Embryonic facial prominence (tissue), 1 donor: ENCODE measurements around the gene FAM25C.
"Not testable (repeated sequence)": the region's sequence is repeated elsewhere in the genome, so short reads cannot be mapped to it uniquely, and the experiment has no call there.

Source experiments
- DNase-seq: peaks from one replicate; pipeline ENCODE4 v3.0.0-alpha.2; 2016; ENCODE audit errors: extremely low spot score

The FAM25C gene

GRCh38 chr10:47959677-47960076 is 39.9 kb downstream of the FAM25C start:
- not testable (repeated sequence) for DNase-seq

GRCh38 chr10:47957158-47957557 is 42.4 kb downstream of the FAM25C start:
- DNase-seq = not testable (repeated sequence)

GRCh38 chr10:47947424-47947823 is 52.2 kb downstream of the FAM25C start:
- DNase-seq = not testable (repeated sequence)
